GM21423 (cell line): ENCODE results near the gene CNTN6.
A peak's percentile ranks its signal among the peaks of the same experiment; 100 is the strongest.

Experiments used
- ATAC-seq: cut with Tn5 transposase; IDR thresholded peaks from one replicate; pipeline ENCODE4 v1.9.1; 2021; ENCODE audit warnings: mild to moderate bottlenecking, moderate library complexity; ENCODE audit not compliant: unreplicated experiment

The CNTN6 gene

DNA sequence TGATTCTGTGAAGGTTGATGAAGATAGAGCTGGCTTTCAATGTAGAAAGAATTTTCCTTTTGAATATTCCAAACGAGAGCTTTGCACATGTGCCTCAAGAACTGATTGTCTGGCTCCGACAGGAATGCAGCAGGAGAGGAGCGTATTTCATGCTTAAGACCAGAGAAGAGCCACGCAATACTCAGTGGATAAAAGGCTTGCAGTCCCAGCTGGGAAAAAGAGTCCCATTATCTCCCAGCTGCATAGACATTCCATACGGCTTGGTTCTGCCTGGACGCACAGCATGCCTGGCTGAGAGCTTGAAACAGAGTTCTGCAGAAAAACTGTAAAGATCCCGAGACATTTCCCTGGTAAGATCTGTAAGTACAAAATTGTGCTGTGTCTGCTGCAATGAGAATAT, at the start of gene CNTN6:
CNTN6 (plus strand) TSS at position 254 of the 400 bp plus-strand sequence. CDS start 54,985 bp downstream, outside the sequence.
- no peak for ATAC-seq

- ATAC-seq: no peak
Measured at GRCh38 chr3:1048558-1048957, 44.3 kb upstream of the CNTN6 start.

- no peak for ATAC-seq
Measured at GRCh38 chr3:1055870-1056269, 37.0 kb upstream of the CNTN6 start.

DNA sequence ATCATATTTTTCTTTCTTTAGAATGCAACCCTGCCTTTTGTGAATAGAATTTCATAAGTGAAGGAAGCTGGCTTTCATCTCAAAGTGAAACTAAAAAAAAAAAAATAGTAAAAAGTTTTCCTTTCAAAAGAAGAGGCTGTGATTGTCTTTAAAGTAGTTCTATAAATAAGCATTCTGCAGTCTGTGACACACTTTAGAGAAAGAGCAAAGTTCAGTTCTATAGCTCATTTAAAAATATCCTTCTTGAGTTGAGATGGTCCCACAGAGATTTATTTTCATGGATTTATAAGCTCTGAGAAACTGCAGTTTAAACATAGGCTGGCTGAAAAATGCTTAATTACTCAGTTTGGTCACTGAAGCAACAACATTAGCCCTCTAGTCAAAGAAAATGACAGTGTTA, 36.1 kb upstream of the CNTN6 start:
- no peak for ATAC-seq

- ATAC-seq: no peak
Measured at GRCh38 chr3:1057436-1057835, 35.4 kb upstream of the CNTN6 start.

DNA sequence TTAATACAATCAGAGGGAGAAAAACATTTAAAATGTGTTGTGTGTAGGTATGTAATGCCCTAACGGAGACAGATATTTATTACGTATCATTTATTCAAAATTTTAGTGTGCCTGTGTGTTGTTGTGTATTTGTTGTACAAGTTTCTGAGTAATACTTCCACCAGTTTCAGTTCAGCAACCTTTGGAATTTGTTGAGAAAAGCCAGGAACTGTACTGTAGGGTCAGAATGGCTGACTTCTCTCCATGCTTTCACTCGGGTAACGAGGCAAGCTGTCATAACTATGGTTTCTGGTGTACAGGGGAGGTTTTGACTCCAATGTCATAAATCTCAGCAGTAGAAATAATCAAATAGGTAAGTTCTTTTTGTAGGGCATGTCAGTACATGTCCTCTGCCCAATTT, 23.8 kb upstream of the CNTN6 start:
- ATAC-seq: no peak

DNA sequence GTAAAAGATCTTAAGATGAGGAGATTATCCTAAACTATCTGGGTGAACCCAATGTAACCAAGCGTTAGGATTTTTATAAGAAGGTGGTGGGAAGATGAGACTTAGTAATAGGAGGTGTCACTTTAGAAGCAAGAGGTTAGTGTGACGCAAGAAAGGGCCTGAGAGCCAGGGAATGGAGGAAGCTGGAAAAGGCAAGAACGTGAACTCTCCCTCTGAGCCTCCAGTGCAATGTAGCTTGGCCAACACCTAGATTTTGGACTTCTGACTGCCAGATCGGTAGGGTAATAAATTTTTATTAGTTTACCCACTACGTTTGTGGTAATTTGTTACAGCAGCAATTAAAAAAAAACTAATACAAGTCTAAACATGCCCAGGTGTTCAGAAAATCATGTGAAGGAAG, 20.8 kb upstream of the CNTN6 start:
- ATAC-seq: no peak

DNA sequence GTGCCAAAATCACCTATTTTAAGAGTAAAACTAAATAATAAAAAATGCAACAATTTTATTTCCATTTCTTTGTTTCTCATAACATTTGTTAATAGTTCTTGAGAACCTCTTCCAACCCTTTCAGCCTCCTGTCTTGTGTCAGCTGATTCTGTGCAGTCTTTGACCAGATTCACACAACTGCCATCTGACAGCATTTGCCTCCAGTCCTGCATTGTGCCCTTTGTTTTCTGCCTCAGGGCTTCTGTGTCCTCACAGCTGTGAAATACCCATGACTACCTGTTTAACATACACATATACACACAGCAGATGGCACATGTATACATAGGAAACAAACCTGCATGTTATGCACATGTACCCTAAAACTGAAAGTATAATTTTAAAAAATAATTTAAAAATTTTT, 13.2 kb upstream of the CNTN6 start:
- ATAC-seq: no peak

DNA sequence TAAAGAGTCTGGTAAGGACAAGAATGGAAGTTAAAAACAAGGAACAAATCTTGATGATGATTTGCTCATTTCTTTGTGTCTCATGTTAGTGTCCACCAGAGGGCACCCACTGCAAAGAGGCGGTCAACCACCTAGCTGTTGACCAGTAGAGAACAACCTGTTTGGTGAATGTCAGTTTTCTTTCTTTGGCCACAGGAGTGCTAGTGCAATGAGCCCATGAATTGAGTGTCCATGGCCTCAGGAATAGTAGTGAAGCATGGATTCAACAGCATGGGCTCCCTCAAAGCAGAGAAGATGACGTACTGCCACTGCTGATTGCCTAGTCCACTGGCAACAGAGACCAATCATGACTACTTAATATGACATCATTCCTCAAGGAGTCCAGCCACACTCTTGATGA, 10.7 kb upstream of the CNTN6 start:
- ATAC-seq: peak; percentile 48

- no peak for ATAC-seq
Measured at GRCh38 chr3:1087066-1087560, 5.7 kb upstream of the CNTN6 start.

- ATAC-seq: no peak
Measured at GRCh38 chr3:1088503-1088902, 4.3 kb upstream of the CNTN6 start.

DNA sequence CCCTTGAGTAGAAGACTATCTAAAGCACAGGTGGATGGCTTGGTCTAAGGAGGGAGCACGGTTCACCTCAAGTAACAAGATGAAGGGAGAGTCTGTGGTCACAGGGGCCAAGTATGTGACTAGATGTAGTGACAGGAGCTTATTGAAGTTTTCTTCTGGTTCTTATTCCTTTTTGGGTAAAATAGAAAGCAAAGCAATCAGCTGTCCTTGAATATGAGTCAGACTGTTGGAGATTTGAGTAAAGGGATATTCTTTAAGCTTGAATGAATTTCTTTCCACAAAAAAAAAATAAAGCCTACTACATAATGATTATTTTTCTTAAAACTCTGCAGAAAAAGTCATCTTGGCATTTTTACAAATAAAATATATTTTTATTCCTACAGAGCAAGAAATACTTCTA, 1.5 kb upstream of the CNTN6 start:
- ATAC-seq: no peak

DNA sequence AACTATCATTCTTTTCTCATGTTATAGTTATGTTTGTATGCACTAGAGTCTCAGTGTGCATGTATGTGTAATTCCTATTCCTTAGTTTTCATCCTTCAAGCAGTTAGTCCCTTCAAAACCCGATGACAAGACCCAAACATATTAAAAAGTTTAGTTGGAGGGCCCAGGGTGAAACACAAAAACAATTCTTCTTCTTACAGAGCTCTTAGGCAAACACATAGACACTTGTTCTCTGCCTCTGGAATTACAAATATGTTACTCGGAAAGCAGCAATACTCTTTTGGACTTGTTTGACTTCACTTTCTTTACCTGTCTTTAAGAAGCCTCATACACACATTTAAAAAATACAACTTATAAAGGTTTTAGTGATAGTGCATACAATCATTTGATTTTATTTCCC, 763 bp upstream of the CNTN6 start:
- no peak for ATAC-seq

- ATAC-seq: no peak
Measured at GRCh38 chr3:1093217-1093616, 393 bp downstream of the CNTN6 start.

DNA sequence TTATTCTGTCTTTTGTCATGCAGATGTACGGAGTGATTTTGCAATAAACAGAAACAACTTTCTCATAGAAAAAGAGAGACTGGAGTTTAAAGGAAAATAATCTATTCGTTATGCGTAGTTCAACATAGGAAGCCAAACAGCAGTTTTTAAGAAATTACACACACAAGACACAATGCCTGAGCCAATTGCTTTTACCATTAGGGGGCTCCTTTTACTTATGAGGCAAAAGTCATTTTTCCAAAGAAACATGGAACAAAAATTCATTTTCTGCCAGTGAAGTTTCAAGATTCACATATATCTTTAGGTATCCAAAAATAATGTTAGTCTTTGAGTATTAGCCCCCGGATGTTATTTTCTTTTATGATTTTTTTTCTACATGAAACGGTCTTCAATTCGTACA, 10.7 kb downstream of the CNTN6 start:
- no peak for ATAC-seq

DNA sequence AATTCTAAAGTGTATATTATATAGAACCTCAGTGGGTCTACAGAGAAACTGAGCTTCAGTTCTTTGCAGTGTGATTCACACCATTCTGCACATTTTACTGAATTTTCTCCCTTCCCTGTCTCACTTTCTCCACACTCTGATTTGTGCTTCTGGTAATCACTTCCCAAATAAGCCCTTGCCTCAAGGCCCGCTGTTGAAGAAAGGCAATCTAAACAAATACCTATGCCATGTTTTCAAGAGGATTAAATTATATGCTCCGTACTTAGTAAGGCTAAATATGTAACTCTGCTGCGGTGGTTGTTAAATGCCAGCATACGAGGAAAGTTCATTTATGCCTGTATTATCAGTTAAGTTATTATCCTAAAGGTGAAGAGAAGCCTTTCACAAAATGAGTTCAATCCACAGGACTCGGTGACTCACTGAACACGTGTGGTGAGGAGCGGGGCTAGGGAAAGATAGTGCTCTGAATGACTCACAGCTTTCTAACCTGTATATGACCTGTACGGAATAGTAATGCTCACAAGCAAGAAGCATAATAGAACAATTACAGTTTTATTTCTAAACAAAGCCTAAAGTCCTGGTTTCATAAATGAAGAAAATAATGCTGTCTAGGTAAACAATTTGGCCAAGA, 25.1 kb downstream of the CNTN6 start:
- ATAC-seq: no peak

- no peak for ATAC-seq
Measured at GRCh38 chr3:1131166-1131565, 38.3 kb downstream of the CNTN6 start.

DNA sequence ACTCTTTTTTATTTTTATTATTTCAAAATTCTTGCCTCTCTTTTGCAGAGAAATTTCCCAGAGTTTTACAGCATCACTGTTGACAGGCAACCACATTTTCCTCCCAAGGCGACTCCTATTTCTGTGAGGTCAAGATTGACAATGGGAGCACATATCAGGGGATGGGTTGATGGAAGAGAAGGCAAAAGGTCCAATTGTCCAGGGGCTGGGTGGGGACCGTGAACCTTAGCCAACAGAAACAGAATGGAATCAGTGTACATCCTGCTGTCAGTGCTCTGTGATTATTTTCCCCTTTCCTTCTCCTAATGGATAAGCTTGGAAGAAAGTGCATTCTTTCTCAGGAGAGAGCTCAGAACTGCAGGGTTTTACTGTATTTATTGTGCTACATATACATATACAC, 42.4 kb downstream of the CNTN6 start:
- ATAC-seq: no peak

DNA sequence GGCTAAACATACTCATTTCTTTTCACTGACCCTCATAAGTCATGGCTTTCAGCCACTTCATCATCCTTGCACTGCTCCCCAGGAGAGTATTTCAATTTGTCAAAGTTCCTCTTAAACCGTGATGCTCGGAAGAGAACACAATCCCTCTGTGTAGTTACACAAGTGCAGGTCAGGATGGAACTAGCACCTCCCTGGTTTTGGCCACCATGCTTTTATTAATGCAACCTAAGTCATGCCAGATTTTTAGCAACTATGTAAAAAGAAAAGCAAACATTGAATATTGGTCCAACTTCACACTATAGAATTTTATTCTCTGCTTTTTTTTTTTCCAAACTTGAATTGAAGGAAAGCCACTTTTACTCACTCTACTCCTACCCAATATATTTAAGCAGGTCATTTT, 45.2 kb downstream of the CNTN6 start:
- no peak for ATAC-seq

- ATAC-seq: no peak
Measured at GRCh38 chr3:1139071-1139470, 46.2 kb downstream of the CNTN6 start.

DNA sequence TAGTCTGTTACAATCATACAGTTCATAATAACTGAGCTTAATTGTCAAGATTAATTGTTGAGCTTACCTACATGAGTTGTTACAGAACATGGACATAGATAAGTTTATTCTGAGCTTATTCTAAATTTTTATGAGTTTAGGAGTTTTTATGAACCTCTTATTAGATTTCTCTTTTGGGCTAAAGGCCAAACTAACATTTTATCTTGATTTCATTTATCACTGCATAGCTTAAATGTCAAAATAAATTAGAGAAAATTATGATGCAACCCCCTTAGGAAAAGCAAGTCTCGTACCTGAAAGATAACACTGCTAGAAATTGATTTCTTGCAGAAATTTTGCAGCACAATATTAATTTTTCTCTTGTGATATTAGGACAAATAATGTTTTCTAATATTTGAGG, 54.5 kb downstream of the CNTN6 start:
- no peak for ATAC-seq

DNA sequence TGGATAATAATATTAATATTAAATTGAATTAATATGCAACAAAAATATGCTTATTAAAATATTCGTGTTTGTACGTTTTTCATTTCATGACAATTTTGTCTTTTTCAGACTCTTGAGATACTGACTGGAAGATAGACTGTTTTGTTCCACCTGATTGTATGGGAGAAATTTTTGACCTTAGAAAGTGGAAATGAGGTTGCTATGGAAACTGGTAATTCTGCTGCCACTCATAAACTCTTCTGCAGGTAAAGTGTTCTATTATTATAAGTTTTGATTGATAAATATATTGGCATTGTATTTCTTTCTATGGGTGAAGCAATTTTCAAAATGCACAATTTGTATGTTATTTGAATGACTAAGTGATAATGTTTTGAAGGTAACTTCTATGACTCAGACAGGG, 55.0 kb downstream of the CNTN6 start:
- no peak for ATAC-seq

- ATAC-seq: no peak
Measured at GRCh38 chr3:1164101-1164500, 71.3 kb downstream of the CNTN6 start.
